Measurements from ENCODE around the gene PACS2.
A peak's percentile ranks its signal among the peaks of the same experiment; 100 is the strongest.
"Not testable (repeated sequence)": the region's sequence is repeated elsewhere in the genome, so short reads cannot be mapped to it uniquely, and the experiment has no call there.

The PACS2 gene

GRCh38 chr14:105351920-105352851 is 37.6 kb downstream of the PACS2 start:
- peak; percentile 72 to 88 for DNase-seq

GRCh38 chr14:105353136-105353535 is 38.6 kb downstream of the PACS2 start:
- no peak for DNase-seq

- no peak for DNase-seq
Observed at GRCh38 chr14:105354541-105354940, 40.0 kb downstream of the PACS2 start.

DNA sequence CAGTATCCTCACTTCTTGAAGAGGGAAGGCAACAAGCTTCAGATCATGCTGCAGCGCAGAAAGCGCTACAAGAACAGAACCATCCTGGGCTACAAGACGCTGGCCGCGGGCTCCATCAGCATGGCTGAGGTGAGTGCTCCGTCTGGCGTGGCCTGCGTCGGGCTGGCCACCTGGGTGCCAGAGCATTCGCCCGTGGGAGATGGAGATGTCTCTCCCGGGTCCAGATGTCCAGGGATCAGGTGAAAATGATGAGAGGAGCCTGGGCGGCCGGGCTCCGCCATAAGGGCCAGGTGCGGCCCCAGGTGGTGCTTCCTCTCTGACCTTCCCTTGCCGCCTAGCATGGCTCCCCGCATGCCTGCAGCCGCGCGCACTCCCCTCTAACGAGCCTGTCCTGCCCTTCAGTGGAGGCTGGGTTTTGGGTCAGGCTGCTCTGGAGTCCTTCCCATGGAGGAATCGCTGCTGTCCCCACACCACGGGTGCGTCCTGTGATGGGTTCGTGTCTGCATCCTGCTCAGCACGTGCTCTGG is 40.6 kb downstream of the PACS2 start:
- DNase-seq, result no peak

- DNase-seq, result no peak
Observed at GRCh38 chr14:105355850-105356604, 41.5 kb downstream of the PACS2 start.

GRCh38 chr14:105356927-105357326 is 42.4 kb downstream of the PACS2 start:
- DNase-seq, result no peak

GRCh38 chr14:105357626-105358025 is 43.1 kb downstream of the PACS2 start:
- DNase-seq, result no peak

DNA sequence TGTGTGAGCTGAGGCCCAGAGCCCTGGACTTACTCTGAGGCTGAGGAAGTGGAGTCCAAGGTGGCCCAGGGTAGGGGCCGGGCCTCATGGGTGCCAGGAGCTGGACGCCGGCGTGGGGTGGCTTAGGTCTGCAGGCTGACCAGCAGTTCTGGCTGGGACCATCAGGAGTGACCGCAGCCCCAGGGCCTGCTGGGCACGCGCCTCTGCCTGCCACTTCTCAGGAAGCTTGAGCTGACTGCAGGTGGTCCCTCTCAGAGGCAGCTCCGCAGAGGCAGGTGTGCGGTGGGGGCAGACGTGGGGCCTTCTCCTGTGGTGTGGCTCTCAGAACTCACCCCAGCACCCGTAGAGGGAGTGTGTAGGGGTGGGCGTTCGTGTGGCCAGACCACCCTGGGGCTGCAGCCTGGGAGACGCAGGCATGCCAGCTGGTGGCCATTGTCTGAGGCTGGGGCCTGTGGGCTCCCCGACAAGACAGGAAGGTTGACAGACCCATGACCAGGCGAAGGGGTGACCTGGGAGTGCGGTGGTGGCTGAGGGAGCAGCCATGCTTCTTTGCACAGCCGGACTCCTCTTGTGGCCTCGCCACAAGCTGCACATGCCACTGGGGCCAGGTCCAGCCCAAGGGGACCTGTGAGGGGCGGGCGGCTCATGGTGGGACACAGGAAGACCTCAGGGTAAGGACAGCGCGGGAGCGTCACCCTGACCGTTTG is 43.7 kb downstream of the PACS2 start:
- DNase-seq, result no peak

DNA sequence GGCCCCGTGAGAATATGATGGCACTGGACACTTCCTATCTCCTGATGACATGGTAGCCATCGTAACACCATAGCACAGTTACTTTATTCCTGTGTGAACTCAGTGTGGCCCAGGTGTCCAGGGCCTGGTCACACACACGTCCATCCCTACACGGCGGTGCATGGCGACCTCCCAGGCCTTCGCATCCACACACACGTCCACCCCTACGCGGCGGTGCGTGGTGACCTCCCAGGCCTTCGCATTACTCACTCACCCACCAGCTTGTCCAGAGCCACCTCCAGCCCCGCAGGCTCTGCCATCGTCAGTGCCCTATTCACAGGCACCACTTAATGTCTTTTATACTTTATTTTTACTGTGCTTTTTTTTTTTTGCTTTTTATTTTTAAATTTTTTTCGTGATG is 44.4 kb downstream of the PACS2 start:
- no peak for DNase-seq

- DNase-seq, result not testable (repeated sequence)
Observed at GRCh38 chr14:105361412-105361811, 46.9 kb downstream of the PACS2 start.

- DNase-seq, result no peak
Observed at GRCh38 chr14:105363847-105364708, 49.5 kb downstream of the PACS2 start.

DNA sequence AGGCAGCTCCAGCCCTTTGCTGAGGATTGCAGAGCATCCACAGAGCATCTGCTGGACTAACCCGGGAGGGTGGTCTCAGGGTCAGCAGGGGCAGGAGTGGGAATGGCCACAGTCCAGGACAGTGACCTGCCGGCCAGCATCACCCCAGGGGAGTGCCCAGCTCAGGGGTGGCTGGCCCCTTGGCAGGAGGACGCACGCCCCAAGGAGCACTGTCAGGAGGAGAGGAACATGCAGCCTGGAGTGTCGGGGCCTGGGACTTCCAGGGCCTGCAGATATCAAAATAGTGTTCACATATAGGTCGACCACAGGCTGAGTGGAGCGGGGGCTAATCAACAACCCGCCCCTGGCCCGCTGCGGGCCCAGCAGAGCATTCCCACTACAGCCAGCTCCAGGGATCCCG is 50.6 kb downstream of the PACS2 start:
- DNase-seq, result no peak

DNA sequence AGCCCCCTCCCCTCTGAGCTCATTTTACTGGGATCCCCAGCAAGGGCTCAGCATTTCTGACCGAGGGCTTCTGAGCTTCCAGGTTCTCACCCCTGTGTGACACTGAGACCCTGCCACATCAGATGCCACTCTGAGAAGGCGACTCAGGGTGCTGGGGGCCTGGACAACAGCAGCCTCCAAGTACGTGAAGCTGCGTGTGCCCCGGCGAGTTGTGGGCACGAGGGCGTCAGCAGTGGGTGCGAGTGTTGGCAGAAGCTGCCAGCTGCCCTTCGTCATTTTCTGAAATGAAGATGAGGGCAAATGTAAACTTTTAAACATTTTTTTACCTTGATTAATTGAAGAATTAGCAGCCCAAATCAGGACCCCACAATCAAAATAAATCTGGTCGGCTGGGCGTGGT is 51.1 kb downstream of the PACS2 start:
- no peak for DNase-seq

GRCh38 chr14:105366386-105367074 is 52.0 kb downstream of the PACS2 start:
- no peak for DNase-seq

- no peak for DNase-seq
Observed at GRCh38 chr14:105367116-105368031, 52.8 kb downstream of the PACS2 start.

GRCh38 chr14:105368032-105368417 is 53.5 kb downstream of the PACS2 start:
- DNase-seq, result no peak

DNA sequence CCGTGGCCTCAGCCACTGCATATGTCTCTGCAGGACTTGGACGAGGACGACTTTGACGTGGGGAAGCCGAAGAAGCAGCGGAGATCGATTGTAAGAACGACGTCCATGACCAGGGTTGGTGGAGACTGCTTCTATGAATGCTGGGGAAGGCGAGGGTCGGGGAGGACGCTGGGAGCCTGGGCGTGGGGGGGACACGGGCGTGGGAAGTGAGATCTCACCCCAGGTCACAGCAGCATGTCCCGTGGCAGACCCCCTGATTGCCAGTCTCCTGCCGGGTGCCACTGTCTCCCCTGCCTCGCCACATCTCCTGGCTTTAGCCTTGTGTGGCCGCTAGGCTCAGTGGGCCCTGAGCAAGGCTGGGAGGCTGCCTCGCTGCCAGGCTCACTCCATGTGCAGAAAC is 53.9 kb downstream of the PACS2 start:
- no peak for DNase-seq

GRCh38 chr14:105368910-105369652 is 54.5 kb downstream of the PACS2 start:
- no peak for DNase-seq

DNA sequence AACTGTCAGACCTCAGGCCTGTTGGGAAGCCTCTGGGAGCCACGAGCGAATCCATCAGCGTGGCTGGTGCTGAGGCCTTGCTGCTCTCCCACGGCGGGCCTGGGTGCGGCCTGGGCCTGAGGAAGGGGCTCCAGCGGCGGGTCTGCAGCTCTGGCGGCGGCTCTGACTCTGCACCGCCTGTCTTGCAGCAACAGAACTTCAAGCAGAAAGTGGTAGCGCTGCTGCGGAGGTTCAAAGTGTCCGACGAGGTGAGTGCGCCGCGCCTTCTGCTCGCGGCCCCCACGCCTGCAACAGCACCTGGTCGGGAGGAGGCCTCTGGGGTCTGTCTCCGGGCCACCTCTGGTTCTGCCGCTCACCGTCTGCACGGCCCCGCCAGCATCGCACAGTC is 55.1 kb downstream of the PACS2 start:
- no peak for DNase-seq

- DNase-seq, result no peak
Observed at GRCh38 chr14:105374389-105374788, 59.8 kb downstream of the PACS2 start.
